IPS-18c (cell line): ENCODE measurements around the gene SETMAR.

Experiments
- H3K4me3 ChIP-seq: 2 replicates; pipeline ENCODE4 v1.7.0; 2013; ENCODE audit warnings: low read depth, mild to moderate bottlenecking, low read length, moderate library complexity; ENCODE audit not compliant: insufficient read depth
- H3K9me3 ChIP-seq: one replicate; pipeline ENCODE4 v1.6.1; 2013; ENCODE audit warnings: mild to moderate bottlenecking, low read length, moderate library complexity; ENCODE audit not compliant: control insufficient read depth, insufficient read depth

Gene SETMAR

GRCh38 chr3:4336850-4337546, 33.8 kb downstream of the SETMAR start:
- Histone ChIP-seq H3K9me3 (no peaks in the 10 kb centered on the region), H3K4me3 (no peak overlapping the region)

- H3K4me3 ChIP-seq: no peak overlapping the region; the same call in 1 of the 2 replicates
These were observed 35.6 kb downstream of the SETMAR start for GRCh38 chr3:4338751-4339150.

GRCh38 chr3:4340077-4340410, 36.9 kb downstream of the SETMAR start:
- H3K9me3 ChIP-seq: no peaks in the 10 kb centered on the region
- no peak overlapping the region for H3K4me3 ChIP-seq

More at GRCh38 chr3:4338751-4339150, 35.6 kb downstream of the SETMAR start:
- no peaks in the 10 kb centered on the region for H3K9me3 ChIP-seq

GRCh38 chr3:4340411-4341335, 37.5 kb downstream of the SETMAR start:
- H3K4me3 ChIP-seq: no peak overlapping the region
- no peaks in the 10 kb centered on the region for H3K9me3 ChIP-seq

- Histone ChIP-seq H3K9me3 (no peaks in the 10 kb centered on the region), H3K4me3 (no peak overlapping the region)
These were observed 38.1 kb downstream of the SETMAR start for GRCh38 chr3:4341336-4341675.

GRCh38 chr3:4343258-4343657, 40.1 kb downstream of the SETMAR start:
- Histone ChIP-seq H3K9me3 (no peaks in the 10 kb centered on the region), H3K4me3 (no peak overlapping the region)

GRCh38 chr3:4350789-4351163, 47.6 kb downstream of the SETMAR start:
- H3K9me3 ChIP-seq: no peaks in the 10 kb centered on the region
- no peak overlapping the region for H3K4me3 ChIP-seq

- no peaks in the 10 kb centered on the region for H3K9me3 ChIP-seq
- H3K4me3 ChIP-seq: no peak overlapping the region
These were observed 48.1 kb downstream of the SETMAR start for GRCh38 chr3:4351164-4351855.

- H3K4me3 ChIP-seq: no peak overlapping the region
These were observed 48.7 kb downstream of the SETMAR start for GRCh38 chr3:4351872-4352271.

GRCh38 chr3:4355401-4356219, 52.4 kb downstream of the SETMAR start:
- no peaks in the 10 kb centered on the region for H3K9me3 ChIP-seq
- H3K4me3 ChIP-seq: no peak overlapping the region

More at GRCh38 chr3:4351872-4352271, 48.7 kb downstream of the SETMAR start:
- H3K9me3 ChIP-seq: no peaks in the 10 kb centered on the region

GRCh38 chr3:4356220-4356540, 53.0 kb downstream of the SETMAR start:
- H3K9me3 ChIP-seq: no peaks in the 10 kb centered on the region
- no peak overlapping the region for H3K4me3 ChIP-seq

- no peaks in the 10 kb centered on the region for H3K9me3 ChIP-seq
- H3K4me3 ChIP-seq: no peak overlapping the region
These were observed 53.6 kb downstream of the SETMAR start for GRCh38 chr3:4356546-4357410.

- no peaks in the 10 kb centered on the region for H3K9me3 ChIP-seq
- H3K4me3 ChIP-seq: no peak overlapping the region
These were observed 55.1 kb downstream of the SETMAR start for GRCh38 chr3:4358273-4358672.

- no peaks in the 10 kb centered on the region for H3K9me3 ChIP-seq
- H3K4me3 ChIP-seq: no peak overlapping the region
These were observed 56.8 kb downstream of the SETMAR start for GRCh38 chr3:4359805-4360502.

- no peak overlapping the region for H3K4me3 ChIP-seq
- H3K9me3 ChIP-seq: no peaks in the 10 kb centered on the region
These were observed 57.6 kb downstream of the SETMAR start for GRCh38 chr3:4360817-4361216.

- Histone ChIP-seq H3K4me3 (no peak overlapping the region), H3K9me3 (no peaks in the 10 kb centered on the region)
These were observed 59.4 kb downstream of the SETMAR start for GRCh38 chr3:4362523-4362922.
